HG02840 (cell line): ENCODE data around the gene PRICKLE2.

Experiments
- ATAC-seq: cut with Tn5 transposase; IDR thresholded peaks from one replicate; pipeline ENCODE4 v1.9.1; 2021; ENCODE audit warnings: mild to moderate bottlenecking, moderate library complexity, moderate number of reproducible peaks; ENCODE audit not compliant: unreplicated experiment, low FRiP score

PRICKLE2 gene

DNA sequence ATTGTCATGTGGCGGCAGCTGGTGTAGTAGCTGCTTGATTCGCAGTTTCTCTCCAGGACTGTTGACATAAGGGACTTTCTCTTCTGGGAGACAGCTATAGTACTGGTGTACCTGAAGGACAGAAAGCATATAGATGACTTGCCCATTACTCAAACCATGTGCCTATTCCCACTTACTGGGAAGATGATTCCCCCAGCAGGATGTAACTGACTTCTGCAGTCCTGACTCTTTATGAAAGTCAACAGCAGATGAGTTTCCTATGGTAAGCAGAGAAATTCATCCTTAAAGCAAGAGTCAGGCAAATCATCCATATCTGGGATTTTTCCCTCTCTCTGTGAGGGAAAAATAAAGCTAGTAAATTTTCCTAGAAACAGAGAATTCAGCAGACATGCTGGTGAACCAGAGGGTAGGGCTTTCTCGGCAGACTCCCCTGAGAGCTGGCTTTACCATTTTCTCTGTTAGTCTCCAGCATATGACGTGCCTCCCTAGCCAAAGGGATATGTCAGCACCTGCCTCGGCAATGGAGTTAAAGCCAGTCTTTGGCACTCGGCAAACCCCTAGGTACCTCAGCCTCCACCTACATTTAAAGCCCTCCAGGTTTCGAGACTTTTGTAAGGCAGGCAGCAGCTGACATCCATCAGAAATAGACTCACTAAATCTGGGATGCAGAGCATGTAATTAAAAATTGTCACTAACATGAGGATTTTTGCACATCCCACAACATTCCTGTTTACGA is 62.1 kb downstream of the PRICKLE2 start:
- ATAC-seq: no peak

DNA sequence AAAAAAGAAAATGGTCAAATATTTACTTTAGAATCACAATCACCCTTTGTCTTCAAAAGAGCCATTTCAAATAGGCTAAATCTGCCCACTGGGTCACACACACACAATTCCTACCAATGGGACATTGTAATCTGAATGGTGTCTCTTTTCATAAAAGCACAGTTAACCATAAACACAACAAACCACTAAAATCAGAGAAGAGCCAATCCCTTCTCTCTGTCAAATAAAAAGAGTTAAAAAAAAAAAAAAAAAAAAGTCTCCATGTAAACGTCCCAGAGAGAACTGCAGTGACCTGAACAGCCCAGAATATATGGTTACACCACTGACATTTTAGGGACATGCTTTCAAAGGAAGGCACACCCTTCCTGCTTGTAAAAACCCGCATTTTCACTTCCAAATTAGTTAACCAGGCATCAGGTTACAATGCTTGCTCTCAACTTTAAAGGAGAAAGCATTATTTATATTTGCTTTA is 63.7 kb downstream of the PRICKLE2 start:
- no peak for ATAC-seq

DNA sequence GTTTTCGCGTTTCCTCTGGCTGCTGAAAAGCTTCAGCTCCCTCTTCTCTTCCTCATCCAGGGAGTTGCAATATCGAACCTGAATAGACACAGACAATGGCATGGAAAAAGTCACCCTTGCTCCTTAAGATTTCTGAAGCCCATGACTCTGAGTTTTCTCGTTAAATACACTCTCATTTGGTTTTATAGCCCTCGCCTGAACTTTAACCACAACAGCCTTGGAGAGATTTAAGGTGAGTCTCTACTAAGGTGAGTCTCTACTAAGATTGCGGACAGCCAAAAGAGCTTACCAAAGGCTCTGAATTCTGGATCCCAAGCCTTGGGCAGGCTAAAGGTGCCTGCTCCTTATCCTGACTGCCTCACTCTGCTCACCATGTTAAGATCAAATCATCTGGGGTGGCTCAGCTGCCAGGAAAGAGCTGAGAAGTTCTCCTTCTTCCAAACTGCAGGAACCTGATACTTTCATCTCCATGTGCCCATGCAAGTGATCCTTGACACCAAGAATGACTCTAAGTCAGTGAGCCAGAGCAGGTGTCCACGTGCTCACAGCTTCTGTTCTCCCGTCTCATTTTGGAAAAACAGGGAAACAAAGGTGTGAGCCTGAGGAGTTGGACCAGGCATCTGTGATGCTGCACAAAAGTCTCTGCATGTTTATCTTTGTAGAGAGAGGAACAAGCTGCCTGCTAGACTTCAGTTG is 65.1 kb downstream of the PRICKLE2 start:
- no peak for ATAC-seq

DNA sequence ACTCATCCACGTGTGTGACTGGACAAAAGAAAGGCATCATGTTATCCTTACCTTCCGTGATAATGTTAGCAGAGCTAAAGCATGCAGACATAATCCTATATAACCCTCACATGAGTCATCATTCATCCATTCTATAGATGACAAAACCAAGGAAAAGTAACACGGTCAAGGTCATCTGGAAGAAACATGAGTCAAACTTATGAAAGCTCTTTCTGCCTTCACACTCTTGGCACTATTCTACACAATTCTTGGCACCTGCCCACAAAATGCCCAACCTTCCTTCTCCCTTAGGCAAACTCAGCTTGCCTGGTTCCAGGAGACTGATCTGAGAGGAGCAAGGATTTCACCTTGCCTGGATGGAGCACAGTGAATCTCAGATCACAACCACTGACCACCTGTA is 66.9 kb downstream of the PRICKLE2 start:
- ATAC-seq: no peak

DNA sequence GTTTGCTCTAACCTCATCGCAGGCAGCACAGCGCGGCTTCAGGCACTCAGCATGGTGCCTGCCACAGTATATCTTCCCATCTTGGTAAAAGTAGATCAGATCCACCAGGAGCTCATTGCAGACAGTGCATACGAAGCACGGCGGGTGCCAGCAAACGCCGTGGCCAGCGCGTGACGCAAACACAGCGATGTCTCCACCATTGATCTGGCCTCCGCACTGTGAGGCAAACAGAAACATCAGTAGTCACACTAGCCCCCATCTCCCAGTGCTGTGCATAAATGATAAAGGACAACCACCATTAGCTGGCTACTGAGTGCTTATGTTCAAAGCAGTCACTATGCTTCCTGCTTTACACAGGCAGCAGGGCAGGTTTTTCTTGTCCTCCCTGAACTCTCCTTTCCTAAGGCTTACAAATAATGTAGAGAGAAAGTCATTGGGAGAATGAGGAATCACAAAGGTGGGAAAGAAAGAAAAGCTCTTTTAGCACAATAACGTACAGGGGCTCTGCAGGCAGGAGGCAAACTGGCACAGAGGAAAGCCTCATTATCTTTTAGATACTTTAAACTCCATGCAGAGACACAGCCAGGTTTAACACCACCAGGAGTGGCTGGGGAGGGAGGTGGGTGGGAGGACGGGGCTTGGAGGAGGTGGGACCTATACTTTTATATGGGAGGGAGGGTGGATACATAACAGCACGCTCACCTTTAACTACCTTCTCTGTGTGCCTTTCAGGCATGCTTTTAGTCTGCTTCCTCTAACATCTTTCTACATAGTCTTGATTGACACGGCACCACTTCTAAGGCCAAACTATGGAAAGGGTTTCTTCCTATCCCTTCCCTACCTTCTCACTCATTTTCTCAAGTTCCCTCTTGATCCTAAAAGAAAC is 67.9 kb downstream of the PRICKLE2 start:
- ATAC-seq: no peak

DNA sequence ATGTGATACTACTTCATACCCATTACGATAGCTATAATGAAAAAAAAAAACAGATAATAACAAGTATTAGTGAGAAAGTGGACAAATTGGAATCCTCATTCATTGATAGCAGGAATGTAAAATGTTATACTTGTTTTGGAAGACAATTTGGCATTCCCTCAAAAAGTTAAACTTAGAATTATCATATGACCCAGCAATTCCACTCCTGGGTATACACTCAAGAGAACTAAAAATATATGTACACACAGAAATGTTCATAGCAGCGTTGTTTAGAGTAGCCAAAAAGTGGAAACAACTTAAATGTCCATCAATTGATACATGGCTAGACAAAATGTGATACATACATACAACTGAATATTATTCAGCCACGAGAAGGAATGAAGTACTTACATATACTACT is 69.9 kb downstream of the PRICKLE2 start:
- ATAC-seq: no peak

DNA sequence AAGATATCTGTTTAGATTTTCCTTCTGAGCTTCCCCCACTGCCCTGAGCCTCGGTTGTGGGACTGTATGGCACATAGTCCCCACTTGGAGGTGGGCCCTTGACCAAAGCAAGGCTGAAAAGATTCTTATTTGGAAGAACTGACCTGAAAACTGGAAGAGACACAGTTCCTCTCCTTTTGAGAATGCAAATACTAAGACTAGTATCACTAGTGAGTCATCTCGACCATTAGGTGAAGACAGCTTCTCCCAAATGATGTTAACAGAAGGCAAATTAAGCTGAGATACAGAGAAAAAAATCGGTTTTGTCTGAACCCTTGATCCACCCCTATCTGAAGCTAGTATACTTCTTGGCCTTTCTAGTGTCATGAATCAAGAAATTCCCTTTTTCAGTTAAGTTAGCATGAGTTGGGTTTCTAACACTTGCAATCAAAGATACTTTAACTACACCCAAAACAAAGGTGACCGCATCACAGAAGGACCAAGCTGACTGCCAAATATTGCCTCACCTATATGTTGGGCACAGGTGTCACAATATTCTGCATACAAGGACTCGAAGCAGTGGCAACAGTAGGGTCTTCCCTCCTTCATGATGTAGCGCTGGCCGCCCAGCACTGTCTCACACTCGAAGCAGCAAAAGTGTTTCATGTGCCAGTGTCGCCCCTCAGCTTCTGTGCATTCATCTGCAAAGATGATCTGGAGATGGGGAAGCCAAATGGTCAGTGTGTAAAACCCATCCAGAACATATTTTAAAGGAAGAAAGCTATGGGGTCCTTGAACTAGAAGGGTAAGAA is 72.4 kb downstream of the PRICKLE2 start:
- no peak for ATAC-seq

DNA sequence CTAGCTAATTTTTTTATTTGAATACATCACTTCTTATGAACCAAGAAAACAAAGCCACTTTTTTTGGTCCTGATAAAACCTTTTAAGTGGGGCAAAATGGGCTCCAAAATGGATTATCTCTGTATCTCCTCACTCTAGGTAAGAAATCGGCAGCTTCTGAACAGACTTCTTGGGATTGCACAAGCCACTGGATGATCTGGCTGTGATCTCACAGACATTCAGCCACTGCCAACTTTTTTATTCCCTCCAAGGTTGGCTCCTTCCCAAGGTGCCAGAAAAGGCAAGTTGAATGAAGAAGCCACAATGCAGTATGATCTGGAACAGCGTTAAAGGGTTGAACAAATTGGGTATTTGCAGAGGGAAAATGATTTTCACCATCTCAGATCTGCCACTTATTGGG is 73.2 kb downstream of the PRICKLE2 start:
- no peak for ATAC-seq

DNA sequence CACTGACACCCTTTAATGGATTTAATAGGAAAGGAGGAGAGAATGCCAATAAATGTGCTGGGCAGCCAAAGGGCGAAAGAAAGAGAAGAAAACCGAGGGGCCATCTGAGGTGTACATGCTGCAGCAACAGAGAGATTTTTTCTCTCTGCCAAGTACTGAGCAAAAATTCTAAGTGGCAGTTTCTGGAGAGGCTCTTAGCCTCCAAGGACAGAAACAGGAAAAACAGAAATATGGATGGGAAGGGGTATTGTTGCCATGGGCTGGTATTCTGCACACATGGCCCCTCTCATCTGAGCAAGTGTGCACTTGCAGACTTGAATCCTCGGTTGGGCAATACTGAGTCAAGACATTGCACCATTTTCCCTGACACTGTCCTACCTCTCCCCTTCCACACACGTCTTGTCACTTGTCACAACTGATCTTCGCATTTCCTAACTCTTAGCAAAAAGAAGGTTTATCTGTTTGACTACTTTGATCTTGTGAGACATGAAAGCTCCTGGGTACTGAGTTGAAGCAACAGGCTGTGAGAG is 73.9 kb downstream of the PRICKLE2 start:
- ATAC-seq: no peak

DNA sequence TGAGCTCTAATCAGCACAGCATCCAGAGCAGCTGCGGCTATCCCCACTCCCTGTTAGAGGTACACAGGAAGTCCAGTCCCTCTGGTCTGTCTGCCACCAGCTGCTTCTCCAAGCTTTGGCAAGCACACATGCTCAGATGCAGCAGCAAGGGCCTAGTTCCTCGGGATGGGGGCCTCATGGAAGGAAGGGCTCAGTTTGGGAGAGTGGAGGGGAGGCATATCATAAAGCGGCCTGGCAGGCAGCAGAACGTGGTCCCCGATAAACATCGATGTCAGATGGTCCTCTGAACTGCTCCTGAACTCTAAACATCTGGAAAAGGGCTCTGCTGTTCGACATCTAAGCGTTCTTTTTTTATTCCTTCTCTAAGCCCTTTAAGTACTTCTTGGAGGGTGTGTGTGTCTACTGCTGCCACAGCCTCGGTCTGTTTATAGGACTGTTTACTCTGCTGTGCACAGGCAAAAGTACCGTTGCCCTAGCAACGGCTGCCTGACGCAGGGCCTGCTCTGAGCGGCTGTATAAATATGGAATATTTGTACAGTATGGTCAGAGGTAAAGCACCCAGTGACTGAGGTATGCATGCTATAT is 74.6 kb downstream of the PRICKLE2 start:
- no peak for ATAC-seq

DNA sequence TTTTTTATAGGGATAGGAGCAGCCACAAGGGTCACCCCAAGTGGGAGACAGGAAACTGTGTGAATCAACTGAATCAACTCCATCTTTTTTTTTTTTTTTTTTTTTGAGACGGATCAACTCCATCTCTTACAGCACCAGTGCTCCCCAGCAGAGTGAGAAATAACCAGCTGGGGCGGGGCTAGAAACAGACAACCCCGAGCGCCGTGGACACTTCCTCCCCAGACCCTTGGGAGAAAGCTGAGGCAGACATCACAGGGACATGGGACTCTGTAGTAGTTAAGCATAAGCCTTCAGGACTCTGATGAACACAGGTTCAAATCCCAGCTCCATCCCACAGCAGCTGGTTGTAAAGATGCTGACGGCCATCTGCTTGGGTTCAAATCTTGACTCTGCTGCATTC is 75.4 kb downstream of the PRICKLE2 start:
- ATAC-seq: no peak

DNA sequence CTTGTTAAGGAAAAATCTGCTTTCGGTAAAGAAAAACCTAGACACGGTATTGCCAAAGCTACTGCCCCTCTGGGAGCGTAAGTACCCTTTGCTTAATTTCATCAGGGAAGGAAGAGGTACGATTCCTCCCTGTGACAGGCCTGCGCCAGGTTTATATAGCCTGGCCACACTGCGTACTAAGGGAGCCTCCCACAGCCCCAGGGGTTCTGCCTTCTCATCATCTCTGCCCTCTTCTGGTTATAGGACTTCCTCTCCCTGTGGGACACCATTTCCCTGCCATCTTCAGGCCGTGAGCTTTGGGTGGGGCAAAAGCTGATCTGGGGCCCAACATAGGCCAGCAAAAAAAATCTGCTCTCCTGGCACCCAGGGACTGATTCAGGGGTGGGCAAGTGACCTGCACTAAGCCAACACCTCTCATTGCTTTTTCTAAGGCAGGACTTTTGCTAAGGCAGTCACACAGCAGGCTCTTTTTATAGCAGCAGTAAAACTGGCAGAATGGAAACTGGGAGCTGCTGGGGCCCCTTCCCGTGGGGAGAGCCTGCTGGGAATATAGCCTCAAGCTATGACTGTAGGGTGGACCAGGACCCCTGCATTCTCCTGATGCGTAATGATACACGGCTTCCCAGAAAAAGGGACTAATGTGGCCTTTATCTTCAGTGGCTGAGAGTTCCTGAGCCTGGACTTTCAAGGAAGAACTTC is 76.2 kb downstream of the PRICKLE2 start:
- no peak for ATAC-seq

DNA sequence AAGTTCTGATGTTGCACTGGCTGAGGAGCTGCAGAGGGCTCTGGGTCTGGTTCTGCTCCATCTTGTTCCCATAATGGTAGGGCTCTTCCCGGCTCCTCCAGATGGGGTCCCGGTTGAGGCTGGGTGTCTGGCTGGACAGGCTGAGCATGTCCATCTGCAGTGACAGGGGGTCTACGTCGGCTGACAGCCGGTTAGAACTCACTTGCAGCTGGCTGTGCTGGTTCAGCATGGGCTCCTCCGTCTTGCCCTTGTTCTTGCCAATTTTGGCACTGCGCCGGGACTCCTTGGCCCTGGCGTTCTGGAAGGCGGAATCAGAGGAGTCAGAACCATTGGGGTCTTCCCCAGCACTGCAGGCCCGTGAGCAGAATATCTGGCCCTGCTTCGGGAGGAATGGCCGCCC is 78.1 kb downstream of the PRICKLE2 start:
- no peak for ATAC-seq

DNA sequence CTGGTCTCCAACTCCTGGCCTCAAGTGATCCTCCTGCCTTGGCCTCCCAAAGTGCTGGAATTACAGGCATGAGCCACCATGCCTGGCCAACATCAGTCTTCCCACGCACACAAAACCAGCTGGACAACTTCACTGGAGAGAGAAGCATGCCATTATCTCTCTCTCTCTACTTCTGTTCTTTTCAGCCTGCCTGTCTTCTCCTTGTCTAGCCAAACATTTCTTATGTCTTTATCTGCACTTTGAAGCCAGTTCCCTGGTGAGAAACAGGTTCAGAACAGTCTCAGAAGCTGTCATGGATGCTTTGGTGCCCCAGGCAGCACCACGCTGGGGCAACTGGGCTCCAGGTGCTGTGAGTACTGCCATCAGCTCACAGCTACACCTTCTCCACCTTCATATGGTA is 79.8 kb downstream of the PRICKLE2 start:
- ATAC-seq: no peak

DNA sequence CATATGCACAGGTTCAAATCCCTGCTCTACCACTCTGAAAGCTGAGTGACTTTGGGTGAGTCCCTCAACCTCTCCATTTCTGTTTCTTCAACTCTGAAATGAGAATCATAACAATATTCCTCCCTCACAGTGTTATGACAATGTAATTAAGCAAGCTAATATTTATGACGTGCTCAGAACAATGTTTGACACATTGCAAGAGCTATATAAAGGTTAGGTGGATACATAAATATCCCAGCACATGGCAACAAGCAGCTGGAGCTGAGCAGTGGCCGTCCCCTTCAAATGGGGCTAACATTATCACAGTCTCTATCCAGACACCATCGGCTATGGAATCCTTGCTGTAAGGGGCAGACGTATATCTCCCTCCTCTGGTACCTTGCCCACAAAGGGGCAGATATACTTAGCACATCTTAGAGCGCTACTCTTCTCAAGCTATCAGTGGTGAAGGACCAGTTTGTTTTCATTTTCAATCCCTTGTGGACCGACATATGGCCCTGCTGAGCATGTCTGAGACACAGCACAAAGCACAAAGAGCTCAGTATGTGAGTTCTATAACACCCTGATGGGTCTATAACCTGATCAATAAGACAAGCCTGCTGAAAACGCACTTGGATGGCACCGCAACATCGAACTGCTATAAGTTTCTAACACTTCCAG is 80.9 kb downstream of the PRICKLE2 start:
- ATAC-seq: no peak

DNA sequence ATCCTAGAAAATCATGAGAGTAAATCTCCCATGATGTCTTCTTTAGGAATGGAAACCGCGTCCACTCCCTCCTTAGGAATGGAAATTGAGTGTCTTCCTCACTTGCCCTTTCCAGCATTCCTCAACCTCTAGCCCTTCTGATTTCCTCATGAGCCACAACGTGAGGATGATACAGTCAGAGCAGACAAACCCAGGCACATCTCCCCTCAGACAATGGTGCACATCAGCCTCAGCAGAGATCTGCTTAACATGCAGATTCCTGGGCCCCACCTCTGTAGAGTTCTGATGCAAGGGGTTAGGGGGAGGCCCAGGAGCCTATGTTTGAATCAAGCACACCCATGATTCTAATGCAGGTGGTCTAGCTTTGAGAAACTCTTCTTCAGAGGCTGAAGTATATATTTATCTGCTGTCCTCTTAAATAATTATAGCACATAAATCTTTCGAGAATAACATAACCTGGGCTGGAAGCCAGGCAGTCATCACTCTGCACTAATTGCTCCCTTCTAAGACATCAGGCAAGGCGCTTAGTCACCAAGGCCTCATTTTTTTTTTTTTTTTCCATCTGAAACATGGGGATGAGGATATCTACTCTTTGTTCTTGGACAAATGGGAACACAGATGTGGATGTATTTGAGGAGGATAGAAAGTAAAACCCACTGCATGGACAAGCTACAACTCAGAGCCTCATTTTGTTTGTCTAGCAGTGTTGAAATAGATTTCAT is 81.7 kb downstream of the PRICKLE2 start:
- ATAC-seq: no peak

DNA sequence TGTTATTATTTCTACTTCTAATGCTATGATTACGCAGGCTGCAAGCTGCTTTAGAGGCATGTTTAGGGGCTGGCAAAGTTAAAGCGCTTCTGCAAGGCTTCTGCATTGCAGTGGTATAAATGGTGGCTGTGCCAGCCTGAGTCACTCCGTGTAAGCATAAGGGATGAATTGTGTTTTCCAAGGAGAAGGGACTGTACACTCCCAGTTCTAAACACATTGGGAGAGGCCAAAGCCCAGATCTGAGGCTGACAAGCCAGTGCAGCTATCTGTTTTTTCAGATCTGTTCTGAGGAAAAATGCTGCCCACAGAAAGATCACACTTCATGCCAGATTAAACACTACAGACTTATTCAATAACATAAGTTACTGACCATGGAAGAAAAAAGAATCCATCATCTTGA is 83.8 kb downstream of the PRICKLE2 start:
- ATAC-seq: no peak

DNA sequence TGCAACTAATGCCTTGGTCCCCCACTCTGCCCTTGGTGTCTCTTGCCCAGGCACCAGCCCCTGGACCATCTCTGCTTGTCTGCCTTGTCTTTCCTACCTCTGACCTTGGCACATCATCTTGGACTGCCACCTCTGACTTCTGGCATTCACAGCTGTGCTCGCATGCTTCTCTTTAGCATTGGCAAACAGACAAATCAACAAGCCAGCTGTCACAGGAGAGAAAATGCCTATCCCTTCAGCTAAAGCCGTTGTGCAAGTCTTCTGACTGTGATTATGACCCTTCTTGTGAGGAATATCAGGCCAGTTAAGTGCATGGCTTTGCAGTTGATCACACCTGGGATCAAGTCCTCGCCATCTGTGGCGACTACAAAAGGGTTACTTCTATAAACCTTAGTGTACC is 84.6 kb downstream of the PRICKLE2 start:
- ATAC-seq: no peak
